ENCODE data around the gene MKNK1.

- TF ChIP-seq POLR2AphosphoS5 (IDR thresholded peaks at IDR 0.05; ENCODE audit: borderline replicate concordance, low read depth, low read length) (no peak), EZH2 (IDR thresholded peaks at IDR 0.05) (no peak), FOXP2 (optimal IDR thresholded peaks at IDR 0.05; ENCODE audit: control extremely low read depth, extremely low read length, insufficient read depth) (no peak)
Observed at GRCh38 chr1:46577671-46578070, 26.4 kb downstream of the MKNK1 start.
